Endothelial cell of umbilical vein (primary cell): ENCODE results near the gene TRAPPC2L.

Experiments
- EZH2 ChIP-seq: IDR thresholded peaks from 2 replicates; pipeline ENCODE4 v1.6.1; 2012; ENCODE audit warnings: borderline replicate concordance, low read depth, mild to moderate bottlenecking, moderate library complexity, low read length, inconsistent platforms; ENCODE audit not compliant: severe bottlenecking
- FOS ChIP-seq: IDR thresholded peaks from 2 replicates; pipeline ENCODE4 v1.6.1; 2011; ENCODE audit warnings: mild to moderate bottlenecking, low read length, moderate library complexity, borderline replicate concordance; ENCODE audit not compliant: insufficient read depth
- JUN ChIP-seq: IDR thresholded peaks from 2 replicates; pipeline ENCODE4 v1.6.1; 2011; ENCODE audit warnings: borderline replicate concordance, low read depth; ENCODE audit not compliant: insufficient read length, insufficient read depth
- POLR2A ChIP-seq: IDR thresholded peaks from 2 replicates; pipeline ENCODE4 v1.6.1; 2012; ENCODE audit warnings: low read depth, mild to moderate bottlenecking, control low read depth, low read length
- POLR2AphosphoS5 ChIP-seq: IDR thresholded peaks from 2 replicates; pipeline ENCODE4 v1.6.1; 2012; ENCODE audit warnings: low read depth, mild to moderate bottlenecking, control low read depth, low read length, moderate library complexity; ENCODE audit not compliant: insufficient read depth
- TF ChIP-seq, protein P1 (sequence below), 2 donors: IDR thresholded peaks; 1 replicate in 1 of 2; 2 replicates in 1 of 2; pipeline ENCODE4 v1.5.1; 2011; ENCODE audit warnings: low read length in 2 of 2, mild to moderate bottlenecking in 2 of 2, moderate library complexity in 2 of 2, control low read depth in 1 of 2, inconsistent platforms in 1 of 2, low read depth in 1 of 2; ENCODE audit not compliant: insufficient read depth in 1 of 2; ENCODE audit errors: extremely low read depth in 1 of 2

DNA sequence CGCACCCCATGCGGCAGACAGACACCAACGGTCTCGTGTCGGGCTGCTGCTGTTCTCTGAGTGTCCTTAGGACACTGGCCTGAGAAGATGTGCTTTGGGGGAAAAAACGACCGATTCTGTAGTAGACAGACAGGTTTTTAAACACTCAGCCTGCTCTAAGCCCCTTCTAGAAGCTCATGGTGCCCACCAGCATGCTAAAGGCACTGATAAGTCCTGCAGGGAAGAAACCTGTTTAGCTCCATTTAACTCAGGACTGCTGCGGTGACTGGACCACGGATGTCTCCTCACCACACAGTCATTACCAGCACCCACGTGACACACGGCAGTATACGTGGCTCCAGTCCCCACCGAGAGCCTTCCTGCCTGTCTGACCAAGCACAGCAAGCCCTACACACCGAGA is 26.1 kb upstream of the TRAPPC2L start:
- TF ChIP-seq POLR2A: no peak
- TF ChIP-seq, protein P1, sequence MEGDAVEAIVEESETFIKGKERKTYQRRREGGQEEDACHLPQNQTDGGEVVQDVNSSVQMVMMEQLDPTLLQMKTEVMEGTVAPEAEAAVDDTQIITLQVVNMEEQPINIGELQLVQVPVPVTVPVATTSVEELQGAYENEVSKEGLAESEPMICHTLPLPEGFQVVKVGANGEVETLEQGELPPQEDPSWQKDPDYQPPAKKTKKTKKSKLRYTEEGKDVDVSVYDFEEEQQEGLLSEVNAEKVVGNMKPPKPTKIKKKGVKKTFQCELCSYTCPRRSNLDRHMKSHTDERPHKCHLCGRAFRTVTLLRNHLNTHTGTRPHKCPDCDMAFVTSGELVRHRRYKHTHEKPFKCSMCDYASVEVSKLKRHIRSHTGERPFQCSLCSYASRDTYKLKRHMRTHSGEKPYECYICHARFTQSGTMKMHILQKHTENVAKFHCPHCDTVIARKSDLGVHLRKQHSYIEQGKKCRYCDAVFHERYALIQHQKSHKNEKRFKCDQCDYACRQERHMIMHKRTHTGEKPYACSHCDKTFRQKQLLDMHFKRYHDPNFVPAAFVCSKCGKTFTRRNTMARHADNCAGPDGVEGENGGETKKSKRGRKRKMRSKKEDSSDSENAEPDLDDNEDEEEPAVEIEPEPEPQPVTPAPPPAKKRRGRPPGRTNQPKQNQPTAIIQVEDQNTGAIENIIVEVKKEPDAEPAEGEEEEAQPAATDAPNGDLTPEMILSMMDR (IDR thresholded peaks at IDR 0.05; ENCODE audit: extremely low read depth in 1 of 2, insufficient read depth in 1 of 2, low read depth in 1 of 2, low read length in 2 of 2): no peak
- TF ChIP-seq FOS: no peak
- TF ChIP-seq JUN: no peak
- TF ChIP-seq POLR2AphosphoS5: no peak
- no peak for TF ChIP-seq EZH2
